GM21526 (cell line): ENCODE measurements around the gene XPNPEP1.

Source experiments
- ATAC-seq: cut with Tn5 transposase; IDR thresholded peaks from one replicate; pipeline ENCODE4 v1.9.1; 2021; ENCODE audit warnings: moderate library complexity; ENCODE audit not compliant: unreplicated experiment, low FRiP score

The XPNPEP1 gene

DNA sequence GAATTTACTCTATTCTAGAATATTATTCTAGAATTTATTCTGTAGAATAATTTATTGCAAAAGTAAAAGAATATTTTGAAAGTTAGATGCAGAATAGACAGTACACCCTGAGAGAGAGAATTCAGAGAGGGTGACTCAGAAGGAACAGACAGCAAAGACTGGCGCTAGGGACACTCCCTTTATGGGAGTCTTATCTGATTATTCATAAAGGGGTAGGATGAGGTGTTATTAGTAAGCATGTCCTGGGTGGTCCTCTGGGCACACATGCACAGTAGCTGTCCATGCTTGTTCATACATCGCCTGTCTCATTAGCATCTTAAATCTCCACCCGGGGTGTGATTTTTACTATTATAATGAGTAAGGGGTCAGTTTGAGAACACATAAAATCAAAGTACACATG is 100.1 kb downstream of the XPNPEP1 start:
- ATAC-seq: no peak

DNA sequence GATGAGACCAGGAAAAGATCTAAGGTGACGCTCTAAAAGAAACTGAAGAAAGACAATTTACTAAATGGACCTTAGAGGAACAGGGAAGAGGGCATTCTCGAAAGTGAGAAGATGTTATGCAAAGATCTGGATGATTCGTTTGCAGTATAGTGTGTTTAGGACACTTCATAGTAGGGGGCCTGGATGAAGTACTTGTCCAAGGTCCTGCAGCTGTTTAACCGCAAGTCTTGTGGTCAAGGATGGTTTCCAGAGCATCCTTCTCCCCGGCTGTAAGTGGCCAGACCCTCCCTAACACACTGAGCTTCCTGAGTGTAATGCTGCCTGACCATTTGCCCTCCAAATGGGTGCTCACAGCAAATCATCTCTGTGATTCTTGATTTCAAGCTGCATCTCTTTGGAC is 101.6 kb downstream of the XPNPEP1 start:
- no peak for ATAC-seq

DNA sequence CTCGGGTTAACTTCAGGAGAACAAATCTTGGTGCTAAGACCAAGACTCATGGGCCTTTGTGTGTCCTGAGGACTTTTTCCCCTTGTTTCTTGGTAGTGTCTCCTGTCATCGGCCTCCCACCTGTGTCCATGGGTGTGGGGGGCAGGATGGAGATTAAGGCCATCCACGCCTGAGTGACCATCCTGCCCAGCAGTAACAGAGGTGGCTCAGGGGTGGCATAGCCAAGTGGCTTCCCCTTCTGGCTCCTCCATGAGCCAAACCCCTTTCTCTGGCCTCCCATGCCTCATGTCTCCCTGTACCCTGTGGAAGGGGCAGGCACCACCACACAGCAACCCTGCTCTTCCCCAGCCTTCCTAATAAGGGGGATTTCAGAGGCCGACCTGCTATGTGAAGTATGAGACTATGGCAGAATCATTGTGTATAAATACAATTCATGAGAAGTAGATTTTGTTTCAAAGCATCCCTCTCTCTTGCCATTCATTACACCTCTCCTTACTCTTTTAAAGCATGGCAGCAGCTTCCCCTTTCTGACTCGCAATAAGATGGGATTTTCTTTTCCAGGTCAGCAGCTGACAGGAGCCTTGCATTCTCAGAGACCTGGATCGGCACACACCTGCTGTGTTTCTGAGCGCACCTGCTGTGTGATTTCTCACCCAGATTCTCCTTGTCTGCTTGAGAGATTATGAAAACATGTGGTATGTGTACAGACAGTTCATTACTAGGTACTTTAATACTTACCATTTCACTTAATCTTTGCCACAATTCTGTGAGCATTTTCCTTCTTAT is 102.5 kb downstream of the XPNPEP1 start:
- no peak for ATAC-seq

DNA sequence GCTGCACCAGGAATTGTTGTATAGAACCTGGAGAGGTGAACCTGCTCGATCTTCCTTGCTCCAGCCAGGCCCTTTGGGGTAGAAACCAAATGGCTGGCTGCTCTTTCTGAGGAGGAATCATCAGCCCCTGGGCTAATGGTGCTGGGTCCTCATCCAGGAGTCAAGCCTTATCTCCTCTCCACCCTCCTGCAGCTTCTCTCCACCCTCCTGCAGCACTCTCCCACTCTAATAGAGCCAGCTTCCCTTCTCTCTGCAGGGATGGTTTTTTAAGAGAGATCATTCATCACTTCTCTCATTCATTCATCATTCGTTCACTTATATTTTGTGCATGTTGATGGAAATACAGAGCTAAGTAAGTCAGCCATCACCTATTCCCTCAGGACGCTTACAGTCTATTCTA is 103.5 kb downstream of the XPNPEP1 start:
- no peak for ATAC-seq
